GM23338 (cell line): ENCODE data around the gene ALOX15B. TPM values are rescaled to one million over a fixed set of nuclear protein-coding genes. Genes with fewer than 3 reads are reported as not detected.
A peak's percentile ranks its signal among the peaks of the same experiment; 100 is the strongest.

Source experiments
- ATAC-seq: fragments of 200-7000 bp; cut with Tn5 transposase; 3 replicates; pipeline ENCODE4 v1.9.1; 2020
- DNase-seq: peaks from one replicate; pipeline ENCODE4 v3.0.0-alpha.2; 2015; ENCODE audit warnings: low spot score
- H2AFZ ChIP-seq: fragments of 200-600 bp; sonication (generic); 2 replicates; pipeline ENCODE4 v1.8.0; 2016; ENCODE audit warnings: antibody characterized with exemption, mild to moderate bottlenecking, moderate library complexity
- H3F3A ChIP-seq: fragments of 200-600 bp; sonication (generic); replicated peaks from 2 replicates; pipeline ENCODE4 v1.8.0; 2017; ENCODE audit warnings: antibody characterized with exemption, mixed run types, low read depth
- H3K27ac ChIP-seq: fragments of 200-600 bp; sonication (generic); 2 replicates; pipeline ENCODE4 v1.6.1; 2016; ENCODE audit warnings: low read depth
- H3K27me3 ChIP-seq: fragments of 200-600 bp; sonication (generic); 2 replicates; pipeline ENCODE4 v1.8.0; 2016; ENCODE audit warnings: mild to moderate bottlenecking, mixed run types, moderate library complexity; ENCODE audit not compliant: insufficient read depth
- H3K36me3 ChIP-seq: fragments of 200-600 bp; sonication (generic); 2 replicates; pipeline ENCODE4 v1.8.0; 2016; ENCODE audit warnings: mild to moderate bottlenecking; ENCODE audit not compliant: insufficient read depth
- H3K4me1 ChIP-seq: fragments of 200-600 bp; sonication (generic); 2 replicates; pipeline ENCODE4 v1.8.0; 2016; ENCODE audit warnings: mild to moderate bottlenecking, moderate library complexity; ENCODE audit not compliant: insufficient read depth
- H3K4me2 ChIP-seq: fragments of 200-600 bp; sonication (generic); 2 replicates; pipeline ENCODE4 v1.7.1; 2017; ENCODE audit warnings: mixed run types
- H3K4me3 ChIP-seq: fragments of 200-600 bp; sonication (generic); 2 replicates; pipeline ENCODE4 v1.6.1; 2016; ENCODE audit warnings: mixed run types
- H3K79me2 ChIP-seq: fragments of 200-600 bp; sonication (generic); replicated peaks from 2 replicates; pipeline ENCODE4 v1.8.0; 2017; ENCODE audit warnings: mild to moderate bottlenecking; ENCODE audit not compliant: insufficient read depth
- H3K9me2 ChIP-seq: fragments of 200-600 bp; sonication (generic); 2 replicates; pipeline ENCODE4 v1.8.0; 2017; ENCODE audit not compliant: insufficient read depth
- H4K20me1 ChIP-seq: fragments of 200-600 bp; sonication (generic); replicated peaks from 2 replicates; pipeline ENCODE4 v1.8.0; 2017; ENCODE audit warnings: mild to moderate bottlenecking; ENCODE audit not compliant: insufficient read depth
- H3K27ac Mint-ChIP-seq: 2 replicates; pipeline ENCODE4 v1.8.0; 2020; ENCODE audit warnings: inconsistent platforms, mild to moderate bottlenecking, moderate library complexity, mixed read lengths
- H3K27me3 Mint-ChIP-seq: 3 replicates; pipeline ENCODE4 v1.8.0; 2022; ENCODE audit warnings: low read depth, mild to moderate bottlenecking, moderate library complexity, mixed read lengths, inconsistent platforms; ENCODE audit not compliant: insufficient read depth, poor library complexity
- H3K36me3 Mint-ChIP-seq: 3 replicates; pipeline ENCODE4 v1.8.0; 2021; ENCODE audit warnings: low read depth, mild to moderate bottlenecking, inconsistent platforms, moderate library complexity, mixed read lengths
- H3K4me1 Mint-ChIP-seq: 3 replicates; pipeline ENCODE4 v1.8.0; 2020; ENCODE audit warnings: mild to moderate bottlenecking, inconsistent platforms, mixed read lengths
- H3K4me3 Mint-ChIP-seq: 3 replicates; pipeline ENCODE4 v1.8.0; 2021; ENCODE audit warnings: moderate library complexity, mild to moderate bottlenecking, inconsistent platforms, mixed read lengths
- H3K9me3 Mint-ChIP-seq: 3 replicates; pipeline ENCODE4 v1.8.0; 2020; ENCODE audit warnings: moderate library complexity, mild to moderate bottlenecking, inconsistent platforms, mixed read lengths
- EZH2 ChIP-seq: fragments of 200-600 bp; sonication (generic); IDR thresholded peaks from one replicate; pipeline ENCODE4 v1.8.0; 2017; ENCODE audit warnings: antibody characterized with exemption, mild to moderate bottlenecking, low read depth; ENCODE audit not compliant: unreplicated experiment
- NANOG ChIP-seq: IDR thresholded peaks from 2 replicates; pipeline ENCODE4 v1.6.1; 2016; ENCODE audit warnings: antibody characterized with exemption, borderline replicate concordance
- POLR2AphosphoS5 ChIP-seq: IDR thresholded peaks from 2 replicates; pipeline ENCODE4 v1.6.1; 2016; ENCODE audit warnings: antibody characterized with exemption, low read depth
- STAT1 ChIP-seq: IDR thresholded peaks from one replicate; pipeline ENCODE4 v1.6.1; 2016; ENCODE audit warnings: antibody characterized with exemption; ENCODE audit not compliant: unreplicated experiment
- ZNF114 ChIP-seq: fragments of 250-450 bp; sonication (Bioruptor Pico); IDR thresholded peaks from 2 replicates; pipeline ENCODE4 v1.5.0; 2020; ENCODE audit warnings: mild to moderate bottlenecking, moderate library complexity
- ZNF331 ChIP-seq: fragments of 250-450 bp; sonication (Bioruptor Pico); IDR thresholded peaks from 2 replicates; pipeline ENCODE4 v1.5.0; 2020; ENCODE audit warnings: low read depth, mild to moderate bottlenecking, moderate library complexity
- polyA plus RNA-seq: library from polyadenylated mRNA; unstranded; fragments of >200 nt; fragmentation: Nextera tagmentation; extraction: Ambion mirVana; gene quantifications from 2 replicates; pipeline ENCODE4 v1.2.1, GENCODE V29; 2016
- total RNA-seq: library from RNA; depleted of rRNA; stranded (reverse); fragments of >200 nt; shearing (Covaris generic); gene quantifications from 2 replicates; pipeline ENCODE4 v1.2.3, GENCODE V29; 2014
- TF ChIP-seq, protein P1 (sequence below): IDR thresholded peaks from 2 replicates; pipeline ENCODE4 v1.6.1; 2016; ENCODE audit warnings: antibody characterized with exemption
- TF ChIP-seq, protein P2 (sequence below): fragments of 250-450 bp; sonication (Bioruptor Pico); IDR thresholded peaks from 2 replicates; pipeline ENCODE4 v1.5.0; 2020; ENCODE audit warnings: mild to moderate bottlenecking, moderate library complexity

Gene ALOX15B
- total and polyA plus RNA-seq, 2 experiments from 2014 or later = 0.42 to 0.45 TPM

DNA sequence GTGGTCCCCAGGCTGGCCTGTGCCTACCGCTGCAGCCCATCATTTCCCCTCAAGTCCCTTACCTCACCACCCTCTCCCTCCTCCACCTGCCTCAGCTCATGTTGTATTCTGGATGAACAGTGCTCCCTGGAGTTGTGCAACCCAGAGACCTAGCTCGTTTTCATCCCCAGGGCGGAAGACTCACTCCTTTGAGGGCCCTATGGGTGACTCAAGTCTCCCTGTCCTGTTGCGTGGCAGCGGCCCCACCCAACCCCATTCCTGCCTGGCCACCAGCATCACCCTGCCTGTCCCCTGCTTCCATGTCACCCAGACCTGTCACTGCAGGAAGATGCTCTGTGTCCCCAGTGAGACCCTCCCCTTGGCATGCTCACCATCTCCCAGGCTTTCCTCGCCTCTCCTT lies 45.4 kb downstream of the ALOX15B start:
- Histone ChIP-seq H3F3A (no peaks in the 10 kb centered on the region), H3K79me2 (no peaks in the 10 kb centered on the region), H3K4me1 (peaks cover 10% of the 10 kb centered on the region; the same call in 1 of the 2 replicates), H3K4me3 (no peak overlapping the region), H2AFZ (no peak overlapping the region), H3K4me2 (no peak overlapping the region), H3K27ac (no peak overlapping the region), H3K9me2 (no peaks in the 10 kb centered on the region), H4K20me1 (0 out of 2 replicates have a peak, but pooled peaks cover 5% of the 10 kb centered on the region), H3K27me3 (peaks cover 41% of the 10 kb centered on the region), H3K36me3 (no peaks in the 10 kb centered on the region)
- TF ChIP-seq EZH2 (no peak), NANOG (no peak), POLR2AphosphoS5 (no peak), STAT1 (no peak)
- TF ChIP-seq, protein P1, sequence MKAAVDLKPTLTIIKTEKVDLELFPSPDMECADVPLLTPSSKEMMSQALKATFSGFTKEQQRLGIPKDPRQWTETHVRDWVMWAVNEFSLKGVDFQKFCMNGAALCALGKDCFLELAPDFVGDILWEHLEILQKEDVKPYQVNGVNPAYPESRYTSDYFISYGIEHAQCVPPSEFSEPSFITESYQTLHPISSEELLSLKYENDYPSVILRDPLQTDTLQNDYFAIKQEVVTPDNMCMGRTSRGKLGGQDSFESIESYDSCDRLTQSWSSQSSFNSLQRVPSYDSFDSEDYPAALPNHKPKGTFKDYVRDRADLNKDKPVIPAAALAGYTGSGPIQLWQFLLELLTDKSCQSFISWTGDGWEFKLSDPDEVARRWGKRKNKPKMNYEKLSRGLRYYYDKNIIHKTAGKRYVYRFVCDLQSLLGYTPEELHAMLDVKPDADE = no peak
- Mint-ChIP-seq H3K27ac (no peak overlapping the region), H3K9me3 (no peaks in the 10 kb centered on the region; the same call in 2 of the 3 replicates), H3K4me3 (no peak overlapping the region), H3K4me1 (peaks cover 10% of the 10 kb centered on the region; the same call in 2 of the 3 replicates), H3K36me3 (no peaks in the 10 kb centered on the region; the same call in 2 of the 3 replicates), H3K27me3 (peaks cover 31% of the 10 kb centered on the region)
- ATAC-seq (no peak), DNase-seq (no peak)

DNA sequence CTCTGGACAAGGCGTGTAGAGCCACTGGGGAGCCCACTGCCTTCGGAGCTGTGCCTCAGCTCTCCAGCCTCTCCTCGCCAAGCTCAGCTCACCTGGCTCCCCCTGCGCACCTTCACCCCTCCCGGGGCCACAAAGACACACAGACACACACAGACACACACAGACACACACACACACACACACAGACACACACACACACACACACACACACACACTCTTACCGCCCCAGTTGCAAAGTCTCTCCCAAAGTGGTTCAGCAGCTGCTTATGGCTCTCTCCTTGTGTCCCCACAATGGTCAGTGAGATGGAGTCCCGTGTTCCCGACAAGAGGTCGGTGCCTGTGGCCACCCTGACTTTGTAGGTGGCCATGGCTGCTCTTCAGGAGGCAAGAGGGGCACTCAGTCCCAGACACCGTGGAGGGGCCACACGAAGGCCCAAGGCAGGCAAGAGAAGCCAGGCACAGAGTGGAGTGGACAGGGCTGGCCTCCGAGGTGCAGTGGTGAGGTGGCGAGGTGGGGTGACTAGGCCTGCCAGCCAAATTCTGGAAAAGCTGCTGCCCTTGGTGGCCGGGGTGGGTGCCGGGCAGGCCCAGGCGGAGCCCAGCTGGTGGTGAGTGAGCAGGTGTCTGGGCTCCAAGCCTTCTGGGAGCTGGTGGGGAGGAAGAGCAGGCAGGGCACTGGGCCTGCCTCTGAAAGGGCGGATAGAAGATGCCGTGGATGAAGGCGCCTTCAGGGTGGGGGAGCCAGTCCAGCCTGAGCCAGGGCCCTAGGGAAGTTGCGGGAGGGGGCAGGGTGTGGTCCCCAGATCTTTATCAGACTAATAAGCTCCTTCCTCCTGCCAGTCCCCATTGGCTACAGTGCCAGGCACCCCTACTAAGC lies 48.5 kb downstream of the ALOX15B start, which contains the start of gene ALOX12B:
Gene ALOX12B (minus strand): TSS at position 642 of the 877 bp plus-strand sequence. CDS start 274 bp downstream, at position 368.
- peak; percentile 45 for ATAC-seq
- H3K9me2 ChIP-seq = no peaks in the 10 kb centered on the region

More for the DNA sequence above, 48.5 kb downstream of the ALOX15B start, which contains the start of gene ALOX12B:
- peaks cover 14% of the 10 kb centered on the region; the same call in 1 of the 2 replicates for H3K27me3 ChIP-seq
- no peaks in the 10 kb centered on the region for H3K9me3 Mint-ChIP-seq
- DNase-seq = no peak
- peak within 1 kb of the TSS; percentile 38; the same call in 1 of the 2 replicates for H2AFZ ChIP-seq
- H3K4me2 ChIP-seq = no peak within 1 kb of the TSS
- no peak within 1 kb of the TSS for H3K4me3 ChIP-seq
- H3K36me3 ChIP-seq = no peaks in the 10 kb centered on the region
- peaks cover 13% of the 10 kb centered on the region for H3K4me1 Mint-ChIP-seq
- H3K4me3 Mint-ChIP-seq = no peak within 1 kb of the TSS
- no peaks in the 10 kb centered on the region for H4K20me1 ChIP-seq
- H3K79me2 ChIP-seq = no peaks in the 10 kb centered on the region
- no peak within 1 kb of the TSS for H3K27ac ChIP-seq
- H3K36me3 Mint-ChIP-seq = no peaks in the 10 kb centered on the region
- peaks cover 21% of the 10 kb centered on the region for H3K27me3 Mint-ChIP-seq
- H3K4me1 ChIP-seq = no peaks in the 10 kb centered on the region
- H3F3A ChIP-seq = no peaks in the 10 kb centered on the region
- TF ChIP-seq ZNF331 (CRISPR knock-in tag) = no peak
- TF ChIP-seq ZNF114 = no peak
- TF ChIP-seq, protein P2, sequence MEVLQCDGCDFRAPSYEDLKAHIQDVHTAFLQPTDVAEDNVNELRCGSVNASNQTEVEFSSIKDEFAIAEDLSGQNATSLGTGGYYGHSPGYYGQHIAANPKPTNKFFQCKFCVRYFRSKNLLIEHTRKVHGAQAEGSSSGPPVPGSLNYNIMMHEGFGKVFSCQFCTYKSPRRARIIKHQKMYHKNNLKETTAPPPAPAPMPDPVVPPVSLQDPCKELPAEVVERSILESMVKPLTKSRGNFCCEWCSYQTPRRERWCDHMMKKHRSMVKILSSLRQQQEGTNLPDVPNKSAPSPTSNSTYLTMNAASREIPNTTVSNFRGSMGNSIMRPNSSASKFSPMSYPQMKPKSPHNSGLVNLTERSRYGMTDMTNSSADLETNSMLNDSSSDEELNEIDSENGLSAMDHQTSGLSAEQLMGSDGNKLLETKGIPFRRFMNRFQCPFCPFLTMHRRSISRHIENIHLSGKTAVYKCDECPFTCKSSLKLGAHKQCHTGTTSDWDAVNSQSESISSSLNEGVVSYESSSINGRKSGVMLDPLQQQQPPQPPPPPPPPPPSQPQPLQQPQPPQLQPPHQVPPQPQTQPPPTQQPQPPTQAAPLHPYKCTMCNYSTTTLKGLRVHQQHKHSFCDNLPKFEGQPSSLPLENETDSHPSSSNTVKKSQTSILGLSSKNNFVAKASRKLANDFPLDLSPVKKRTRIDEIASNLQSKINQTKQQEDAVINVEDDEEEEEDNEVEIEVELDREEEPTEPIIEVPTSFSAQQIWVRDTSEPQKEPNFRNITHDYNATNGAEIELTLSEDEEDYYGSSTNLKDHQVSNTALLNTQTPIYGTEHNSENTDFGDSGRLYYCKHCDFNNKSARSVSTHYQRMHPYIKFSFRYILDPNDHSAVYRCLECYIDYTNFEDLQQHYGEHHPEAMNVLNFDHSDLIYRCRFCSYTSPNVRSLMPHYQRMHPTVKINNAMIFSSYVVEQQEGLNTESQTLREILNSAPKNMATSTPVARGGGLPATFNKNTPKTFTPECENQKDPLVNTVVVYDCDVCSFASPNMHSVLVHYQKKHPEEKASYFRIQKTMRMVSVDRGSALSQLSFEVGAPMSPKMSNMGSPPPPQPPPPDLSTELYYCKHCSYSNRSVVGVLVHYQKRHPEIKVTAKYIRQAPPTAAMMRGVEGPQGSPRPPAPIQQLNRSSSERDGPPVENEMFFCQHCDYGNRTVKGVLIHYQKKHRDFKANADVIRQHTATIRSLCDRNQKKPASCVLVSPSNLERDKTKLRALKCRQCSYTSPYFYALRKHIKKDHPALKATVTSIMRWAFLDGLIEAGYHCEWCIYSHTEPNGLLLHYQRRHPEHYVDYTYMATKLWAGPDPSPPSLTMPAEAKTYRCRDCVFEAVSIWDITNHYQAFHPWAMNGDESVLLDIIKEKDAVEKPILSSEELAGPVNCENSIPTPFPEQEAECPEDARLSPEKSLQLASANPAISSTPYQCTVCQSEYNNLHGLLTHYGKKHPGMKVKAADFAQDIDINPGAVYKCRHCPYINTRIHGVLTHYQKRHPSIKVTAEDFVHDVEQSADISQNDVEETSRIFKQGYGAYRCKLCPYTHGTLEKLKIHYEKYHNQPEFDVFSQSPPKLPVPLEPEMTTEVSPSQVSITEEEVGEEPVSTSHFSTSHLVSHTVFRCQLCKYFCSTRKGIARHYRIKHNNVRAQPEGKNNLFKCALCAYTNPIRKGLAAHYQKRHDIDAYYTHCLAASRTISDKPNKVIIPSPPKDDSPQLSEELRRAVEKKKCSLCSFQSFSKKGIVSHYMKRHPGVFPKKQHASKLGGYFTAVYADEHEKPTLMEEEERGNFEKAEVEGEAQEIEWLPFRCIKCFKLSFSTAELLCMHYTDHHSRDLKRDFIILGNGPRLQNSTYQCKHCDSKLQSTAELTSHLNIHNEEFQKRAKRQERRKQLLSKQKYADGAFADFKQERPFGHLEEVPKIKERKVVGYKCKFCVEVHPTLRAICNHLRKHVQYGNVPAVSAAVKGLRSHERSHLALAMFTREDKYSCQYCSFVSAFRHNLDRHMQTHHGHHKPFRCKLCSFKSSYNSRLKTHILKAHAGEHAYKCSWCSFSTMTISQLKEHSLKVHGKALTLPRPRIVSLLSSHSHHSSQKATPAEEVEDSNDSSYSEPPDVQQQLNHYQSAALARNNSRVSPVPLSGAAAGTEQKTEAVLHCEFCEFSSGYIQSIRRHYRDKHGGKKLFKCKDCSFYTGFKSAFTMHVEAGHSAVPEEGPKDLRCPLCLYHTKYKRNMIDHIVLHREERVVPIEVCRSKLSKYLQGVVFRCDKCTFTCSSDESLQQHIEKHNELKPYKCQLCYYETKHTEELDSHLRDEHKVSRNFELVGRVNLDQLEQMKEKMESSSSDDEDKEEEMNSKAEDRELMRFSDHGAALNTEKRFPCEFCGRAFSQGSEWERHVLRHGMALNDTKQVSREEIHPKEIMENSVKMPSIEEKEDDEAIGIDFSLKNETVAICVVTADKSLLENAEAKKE (CRISPR knock-in tag) = no peak
- TF ChIP-seq NANOG = no peak
- TF ChIP-seq POLR2AphosphoS5 = no peak
- H3K27ac Mint-ChIP-seq = no peak within 1 kb of the TSS
